ENCODE data around the gene DMD.
"Not testable (repeated sequence)": the region's sequence is repeated elsewhere in the genome, so short reads cannot be mapped to it uniquely, and the experiment has no call there.

Gene DMD

GRCh38 chrX:33156152-33156726, 55.1 kb downstream of the DMD start:
- no peak for DNase-seq (ENCODE audit: low read depth in 2 of 2)

GRCh38 chrX:33149580-33149979, 61.8 kb downstream of the DMD start:
- DNase-seq (ENCODE audit: low read depth in 2 of 2), result no peak

- DNase-seq (ENCODE audit: low read depth in 2 of 2), result no peak
Observed at GRCh38 chrX:33149085-33149484, 62.3 kb downstream of the DMD start.

GRCh38 chrX:33142331-33142730, 69.0 kb downstream of the DMD start:
- DNase-seq (ENCODE audit: low read depth in 2 of 2), result no peak

- DNase-seq (ENCODE audit: low read depth in 2 of 2), result no peak
Observed at GRCh38 chrX:33138677-33139249, 72.6 kb downstream of the DMD start.

- DNase-seq (ENCODE audit: low read depth in 2 of 2), result no peak
Observed at GRCh38 chrX:33134164-33134563, 77.2 kb downstream of the DMD start.

GRCh38 chrX:33133320-33133719, 78.0 kb downstream of the DMD start:
- DNase-seq (ENCODE audit: low read depth in 2 of 2), result no peak

- DNase-seq (ENCODE audit: low read depth in 2 of 2), result no peak
Observed at GRCh38 chrX:33132569-33132968, 78.8 kb downstream of the DMD start.

- DNase-seq (ENCODE audit: low read depth in 2 of 2), result no peak
Observed at GRCh38 chrX:33129607-33130006, 81.7 kb downstream of the DMD start.

- no peak for DNase-seq (ENCODE audit: low read depth in 2 of 2)
Observed at GRCh38 chrX:33128048-33128805, 83.1 kb downstream of the DMD start.

GRCh38 chrX:33126469-33126868, 84.9 kb downstream of the DMD start:
- no peak for DNase-seq (ENCODE audit: low read depth in 2 of 2)

GRCh38 chrX:33109858-33110257, 101.5 kb downstream of the DMD start:
- no peak for DNase-seq (ENCODE audit: low read depth in 2 of 2)

GRCh38 chrX:33106737-33107136, 104.6 kb downstream of the DMD start:
- no peak for DNase-seq (ENCODE audit: low read depth in 2 of 2)

- DNase-seq (ENCODE audit: low read depth in 2 of 2), result no peak
Observed at GRCh38 chrX:33095079-33095478, 116.3 kb downstream of the DMD start.

GRCh38 chrX:33087411-33087810, 123.9 kb downstream of the DMD start:
- DNase-seq (ENCODE audit: low read depth in 2 of 2), result no peak

- no peak for DNase-seq (ENCODE audit: low read depth in 2 of 2)
Observed at GRCh38 chrX:33086886-33087285, 124.5 kb downstream of the DMD start.

- no peak for DNase-seq (ENCODE audit: low read depth in 2 of 2)
Observed at GRCh38 chrX:33082371-33082770, 129.0 kb downstream of the DMD start.

- no peak for DNase-seq (ENCODE audit: low read depth in 2 of 2)
Observed at GRCh38 chrX:33078273-33078672, 133.1 kb downstream of the DMD start.

GRCh38 chrX:33073660-33074059, 137.7 kb downstream of the DMD start:
- not testable (repeated sequence) for DNase-seq (ENCODE audit: low read depth in 2 of 2)

- no peak for DNase-seq (ENCODE audit: low read depth in 2 of 2)
Observed at GRCh38 chrX:33065415-33065814, 145.9 kb downstream of the DMD start.

GRCh38 chrX:33062041-33062440, 149.3 kb downstream of the DMD start:
- no peak for DNase-seq (ENCODE audit: low read depth in 2 of 2)

GRCh38 chrX:33053001-33053400, 158.3 kb downstream of the DMD start:
- DNase-seq (ENCODE audit: low read depth in 2 of 2), result no peak

GRCh38 chrX:33045882-33046281, 165.5 kb downstream of the DMD start:
- DNase-seq (ENCODE audit: low read depth in 2 of 2), result no peak
